ENCODE data around the gene EID2. TPM values are rescaled to one million over a fixed set of nuclear protein-coding genes. Genes with fewer than 3 reads are reported as not detected.
A peak's percentile ranks its signal among the peaks of the same experiment; 100 is the strongest.

EID2 gene
- total and polyA plus RNA-seq, 2 of the 13 experiments (the other 11 are each of a cell fraction or from before 2014, with no cell fraction given): 3.7 to 14.1 TPM

- peak; percentile 79 for TF ChIP-seq PRDM15 (CRISPR knock-in tag; IDR thresholded peaks at IDR 0.05)
- TF ChIP-seq ZNF619 (CRISPR knock-in tag; IDR thresholded peaks at IDR 0.05): no peak
- TF ChIP-seq SP140L (CRISPR knock-in tag; IDR thresholded peaks at IDR 0.05; ENCODE audit: borderline replicate concordance): no peak
- peak; percentile 67 for TF ChIP-seq MED1 (CRISPR knock-in tag; IDR thresholded peaks at IDR 0.05)
- peak; percentile 22 for TF ChIP-seq YY1 (IDR thresholded peaks at IDR 0.05; ENCODE audit: insufficient read depth, insufficient replicate concordance, low read depth, low read length)
- TF ChIP-seq STAT5B (CRISPR knock-in tag; IDR thresholded peaks at IDR 0.05): no peak
- TF ChIP-seq, protein P1, sequence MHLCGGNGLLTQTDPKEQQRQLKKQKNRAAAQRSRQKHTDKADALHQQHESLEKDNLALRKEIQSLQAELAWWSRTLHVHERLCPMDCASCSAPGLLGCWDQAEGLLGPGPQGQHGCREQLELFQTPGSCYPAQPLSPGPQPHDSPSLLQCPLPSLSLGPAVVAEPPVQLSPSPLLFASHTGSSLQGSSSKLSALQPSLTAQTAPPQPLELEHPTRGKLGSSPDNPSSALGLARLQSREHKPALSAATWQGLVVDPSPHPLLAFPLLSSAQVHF (CRISPR knock-in tag; IDR thresholded peaks at IDR 0.05): peak; percentile 96
- no peak for TF ChIP-seq GABPA (IDR thresholded peaks at IDR 0.05; ENCODE audit: low read depth, low read length)
- no peak for TF ChIP-seq GABPA (CRISPR knock-in tag; IDR thresholded peaks at IDR 0.05; ENCODE audit: low read depth)
- TF ChIP-seq ZBTB44 (CRISPR knock-in tag; IDR thresholded peaks at IDR 0.05): peak; percentile 89; the same call in 1 of the 2 replicates
- TF ChIP-seq STAG1 (CRISPR knock-in tag; IDR thresholded peaks at IDR 0.05): peak; percentile 5; the same call in 1 of the 2 replicates
- TF ChIP-seq MXD1 (CRISPR knock-in tag; IDR thresholded peaks at IDR 0.05): peak; percentile 93; the same call in 1 of the 2 replicates
- 0 out of 2 replicates have a peak, but pooled peaks have one; percentile 33 for TF ChIP-seq ZBTB7A (CRISPR knock-in tag; IDR thresholded peaks at IDR 0.05)
- TF ChIP-seq, protein P2, sequence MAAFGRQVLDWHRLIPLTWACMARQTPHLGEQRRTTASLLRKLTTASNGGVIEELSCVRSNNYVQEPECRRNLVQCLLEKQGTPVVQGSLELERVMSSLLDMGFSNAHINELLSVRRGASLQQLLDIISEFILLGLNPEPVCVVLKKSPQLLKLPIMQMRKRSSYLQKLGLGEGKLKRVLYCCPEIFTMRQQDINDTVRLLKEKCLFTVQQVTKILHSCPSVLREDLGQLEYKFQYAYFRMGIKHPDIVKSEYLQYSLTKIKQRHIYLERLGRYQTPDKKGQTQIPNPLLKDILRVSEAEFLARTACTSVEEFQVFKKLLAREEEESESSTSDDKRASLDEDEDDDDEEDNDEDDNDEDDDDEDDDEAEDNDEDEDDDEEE (CRISPR knock-in tag; IDR thresholded peaks at IDR 0.05): peak; percentile 90
- peak; percentile 89 for TF ChIP-seq TSC22D2 (CRISPR knock-in tag; IDR thresholded peaks at IDR 0.05; ENCODE audit: borderline replicate concordance)
- no peak for TF ChIP-seq KMT2B (CRISPR knock-in tag; IDR thresholded peaks at IDR 0.05)
- TF ChIP-seq JUND (CRISPR knock-in tag; IDR thresholded peaks at IDR 0.05): 0 out of 2 replicates have a peak, but pooled peaks have one; percentile 14
Observed at GRCh38 chr19:39506944-39507714, 32.8 kb downstream of the EID2 start (continued).

Data from HepG2 (cell line).